Measurements from ENCODE around the gene SOWAHA.

SOWAHA gene

GRCh38 chr5:132807163-132807838 is 5.8 kb upstream of the SOWAHA start:
- DNase-seq (ENCODE audit: low read depth) = no peak

- DNase-seq (ENCODE audit: low read depth) = no peak
Observed at GRCh38 chr5:132808448-132808847, 4.7 kb upstream of the SOWAHA start.

GRCh38 chr5:132808866-132809265 is 4.2 kb upstream of the SOWAHA start:
- no peak for DNase-seq (ENCODE audit: low read depth)

- DNase-seq (ENCODE audit: low read depth) = no peak
Observed at GRCh38 chr5:132810605-132811004, 2.5 kb upstream of the SOWAHA start.

- no peak for DNase-seq (ENCODE audit: low read depth)
Observed at GRCh38 chr5:132812123-132812765, 858 bp upstream of the SOWAHA start.

- DNase-seq (ENCODE audit: low read depth) = no peak
Observed at GRCh38 chr5:132813599-132814502, 749 bp downstream of the SOWAHA start.

- no peak for DNase-seq (ENCODE audit: low read depth)
Observed at GRCh38 chr5:132814503-132815294, 1.6 kb downstream of the SOWAHA start.

- DNase-seq (ENCODE audit: low read depth) = no peak
Observed at GRCh38 chr5:132815454-132815853, 2.4 kb downstream of the SOWAHA start.

GRCh38 chr5:132816083-132816482 is 3.0 kb downstream of the SOWAHA start:
- no peak for DNase-seq (ENCODE audit: low read depth)

GRCh38 chr5:132816554-132816953 is 3.5 kb downstream of the SOWAHA start:
- no peak for DNase-seq (ENCODE audit: low read depth)

GRCh38 chr5:132817011-132817410 is 3.9 kb downstream of the SOWAHA start:
- no peak for DNase-seq (ENCODE audit: low read depth)

- no peak for DNase-seq (ENCODE audit: low read depth)
Observed at GRCh38 chr5:132819468-132819867, 6.4 kb downstream of the SOWAHA start.

GRCh38 chr5:132820162-132820754 is 7.2 kb downstream of the SOWAHA start:
- DNase-seq (ENCODE audit: low read depth) = peak; percentile 84

- no peak for DNase-seq (ENCODE audit: low read depth)
Observed at GRCh38 chr5:132821350-132821749, 8.2 kb downstream of the SOWAHA start.

- DNase-seq (ENCODE audit: low read depth) = no peak
Observed at GRCh38 chr5:132821791-132822190, 8.7 kb downstream of the SOWAHA start.

- DNase-seq (ENCODE audit: low read depth) = no peak
Observed at GRCh38 chr5:132822650-132823480, 9.8 kb downstream of the SOWAHA start.

GRCh38 chr5:132823481-132824050 is 10.5 kb downstream of the SOWAHA start:
- DNase-seq (ENCODE audit: low read depth) = no peak

GRCh38 chr5:132824426-132824825 is 11.3 kb downstream of the SOWAHA start:
- no peak for DNase-seq (ENCODE audit: low read depth)

- no peak for DNase-seq (ENCODE audit: low read depth)
Observed at GRCh38 chr5:132825033-132825833, 12.1 kb downstream of the SOWAHA start.
